ENCODE measurements around the gene NPTX2. TPM values are rescaled to one million over a fixed set of nuclear protein-coding genes. Genes with fewer than 3 reads are reported as not detected.

The NPTX2 gene
- total RNA-seq, 2 donors from 2014 or later = 0.09 TPM; not detected in 1

GRCh38 chr7:98647326-98647725 is 30.2 kb downstream of the NPTX2 start:
- Mint-ChIP-seq H3K4me1 (ENCODE audit: low read depth) (no peaks in the 10 kb centered on the region), H3K9me3 (peaks cover 0 to 2% of the 10 kb centered on the region in 2 donors), H3K4me3 (no peak overlapping the region), H3K27ac (no peak overlapping the region), H3K27me3 (ENCODE audit: low read depth) (no peaks in the 10 kb centered on the region), H3K36me3 (ENCODE audit: insufficient read depth in 2 of 2) (peaks cover 0 to 3% of the 10 kb centered on the region in 2 donors)
- no peak for ATAC-seq (replicated peaks in 1 of 2)
- no peak for DNase-seq

GRCh38 chr7:98651760-98652159 is 34.7 kb downstream of the NPTX2 start:
- ATAC-seq (replicated peaks in 1 of 2) = no peak
- Mint-ChIP-seq H3K4me3 (no peak overlapping the region), H3K4me1 (ENCODE audit: low read depth) (no peaks in the 10 kb centered on the region), H3K36me3 (ENCODE audit: insufficient read depth in 2 of 2) (peaks cover 0 to 3% of the 10 kb centered on the region in 2 donors), H3K9me3 (peaks cover 0 to 4% of the 10 kb centered on the region in 2 donors), H3K27me3 (ENCODE audit: low read depth) (no peaks in the 10 kb centered on the region), H3K27ac (no peak overlapping the region)
- DNase-seq = no peak

- no peak for DNase-seq
- Mint-ChIP-seq H3K36me3 (ENCODE audit: insufficient read depth in 2 of 2) (peaks cover 0 to 3% of the 10 kb centered on the region in 2 donors), H3K4me3 (no peak overlapping the region), H3K9me3 (peaks cover 0 to 4% of the 10 kb centered on the region in 2 donors), H3K27ac (no peak overlapping the region), H3K27me3 (ENCODE audit: low read depth) (no peaks in the 10 kb centered on the region), H3K4me1 (ENCODE audit: low read depth) (no peaks in the 10 kb centered on the region)
- ATAC-seq (replicated peaks in 1 of 2) = no peak
Measured at GRCh38 chr7:98653601-98654310, 36.7 kb downstream of the NPTX2 start.

- H3K4me1 Mint-ChIP-seq (ENCODE audit: low read depth) = no peaks in the 10 kb centered on the region
- no peak for DNase-seq
- H3K4me3 Mint-ChIP-seq = no peak overlapping the region
- no peak for ATAC-seq (replicated peaks in 1 of 2)
- no peak overlapping the region for H3K27ac Mint-ChIP-seq
- H3K27me3 Mint-ChIP-seq (ENCODE audit: low read depth) = no peaks in the 10 kb centered on the region
- peaks cover 0 to 3% of the 10 kb centered on the region in 2 donors for H3K36me3 Mint-ChIP-seq (ENCODE audit: insufficient read depth in 2 of 2)
- H3K9me3 Mint-ChIP-seq = peaks cover 0 to 2% of the 10 kb centered on the region in 2 donors
Measured at GRCh38 chr7:98654524-98655272, 37.6 kb downstream of the NPTX2 start.

GRCh38 chr7:98655611-98656010 is 38.5 kb downstream of the NPTX2 start:
- Mint-ChIP-seq H3K9me3 (peaks cover 0 to 2% of the 10 kb centered on the region in 2 donors), H3K36me3 (ENCODE audit: insufficient read depth in 2 of 2) (no peaks in the 10 kb centered on the region), H3K4me1 (ENCODE audit: low read depth) (no peaks in the 10 kb centered on the region), H3K4me3 (no peak overlapping the region), H3K27ac (no peak overlapping the region), H3K27me3 (ENCODE audit: low read depth) (no peaks in the 10 kb centered on the region)
- ATAC-seq (replicated peaks in 1 of 2) (no peak), DNase-seq (no peak)

GRCh38 chr7:98656899-98657298 is 39.8 kb downstream of the NPTX2 start:
- Mint-ChIP-seq H3K4me3 (no peak overlapping the region), H3K27me3 (ENCODE audit: low read depth) (no peaks in the 10 kb centered on the region), H3K36me3 (ENCODE audit: insufficient read depth in 2 of 2) (no peaks in the 10 kb centered on the region), H3K27ac (no peak overlapping the region), H3K9me3 (peaks cover 0 to 2% of the 10 kb centered on the region in 2 donors), H3K4me1 (ENCODE audit: low read depth) (no peaks in the 10 kb centered on the region)
- DNase-seq = no peak
- ATAC-seq (replicated peaks in 1 of 2) = no peak

GRCh38 chr7:98657736-98658135 is 40.7 kb downstream of the NPTX2 start:
- Mint-ChIP-seq H3K36me3 (ENCODE audit: insufficient read depth in 2 of 2) (no peaks in the 10 kb centered on the region), H3K4me3 (no peak overlapping the region), H3K27ac (no peak overlapping the region), H3K9me3 (peaks cover 0 to 2% of the 10 kb centered on the region in 2 donors), H3K27me3 (ENCODE audit: low read depth) (no peaks in the 10 kb centered on the region), H3K4me1 (ENCODE audit: low read depth) (no peaks in the 10 kb centered on the region)
- no peak for ATAC-seq (replicated peaks in 1 of 2)
- DNase-seq = no peak

- no peaks in the 10 kb centered on the region for H3K27me3 Mint-ChIP-seq (ENCODE audit: low read depth)
- H3K4me1 Mint-ChIP-seq (ENCODE audit: low read depth) = no peaks in the 10 kb centered on the region
- H3K36me3 Mint-ChIP-seq (ENCODE audit: insufficient read depth in 2 of 2) = no peaks in the 10 kb centered on the region
- H3K4me3 Mint-ChIP-seq = no peak overlapping the region
- no peak overlapping the region for H3K27ac Mint-ChIP-seq
- no peaks in the 10 kb centered on the region for H3K9me3 Mint-ChIP-seq
- DNase-seq (no peak), ATAC-seq (replicated peaks in 1 of 2) (no peak)
Measured at GRCh38 chr7:98659756-98660155, 42.7 kb downstream of the NPTX2 start.

- Mint-ChIP-seq H3K27me3 (ENCODE audit: low read depth) (no peaks in the 10 kb centered on the region), H3K36me3 (ENCODE audit: insufficient read depth in 2 of 2) (no peaks in the 10 kb centered on the region), H3K27ac (no peak overlapping the region), H3K4me3 (no peak overlapping the region), H3K9me3 (peaks cover 0 to 2% of the 10 kb centered on the region in 2 donors), H3K4me1 (ENCODE audit: low read depth) (no peaks in the 10 kb centered on the region)
- ATAC-seq (replicated peaks in 1 of 2) = no peak
- DNase-seq = no peak
Measured at GRCh38 chr7:98661607-98662006, 44.5 kb downstream of the NPTX2 start.

- Mint-ChIP-seq H3K4me3 (no peak overlapping the region), H3K9me3 (peaks cover 0 to 2% of the 10 kb centered on the region in 2 donors), H3K27me3 (ENCODE audit: low read depth) (no peaks in the 10 kb centered on the region), H3K27ac (no peak overlapping the region), H3K4me1 (ENCODE audit: low read depth) (no peaks in the 10 kb centered on the region), H3K36me3 (ENCODE audit: insufficient read depth in 2 of 2) (no peaks in the 10 kb centered on the region)
- DNase-seq (no peak), ATAC-seq (replicated peaks in 1 of 2) (no peak)
Measured at GRCh38 chr7:98662289-98662688, 45.2 kb downstream of the NPTX2 start.

- Mint-ChIP-seq H3K4me3 (no peak overlapping the region), H3K4me1 (ENCODE audit: low read depth) (no peaks in the 10 kb centered on the region), H3K36me3 (ENCODE audit: insufficient read depth in 2 of 2) (no peaks in the 10 kb centered on the region)
Measured at GRCh38 chr7:98664882-98665281, 47.8 kb downstream of the NPTX2 start.

GRCh38 chr7:98668255-98668654 is 51.2 kb downstream of the NPTX2 start:
- Mint-ChIP-seq H3K27ac (no peak overlapping the region), H3K27me3 (ENCODE audit: low read depth) (no peaks in the 10 kb centered on the region), H3K36me3 (ENCODE audit: insufficient read depth in 2 of 2) (no peaks in the 10 kb centered on the region), H3K9me3 (peaks cover 0 to 6% of the 10 kb centered on the region in 2 donors), H3K4me1 (ENCODE audit: low read depth) (no peaks in the 10 kb centered on the region), H3K4me3 (no peak overlapping the region)
- DNase-seq (no peak), ATAC-seq (replicated peaks in 1 of 2) (no peak)

More at GRCh38 chr7:98664882-98665281, 47.8 kb downstream of the NPTX2 start:
- ATAC-seq (replicated peaks in 1 of 2) (no peak), DNase-seq (no peak)
- no peaks in the 10 kb centered on the region for H3K27me3 Mint-ChIP-seq (ENCODE audit: low read depth)
- H3K9me3 Mint-ChIP-seq = peaks cover 0 to 2% of the 10 kb centered on the region in 2 donors
- H3K27ac Mint-ChIP-seq = no peak overlapping the region

GRCh38 chr7:98669329-98670000 is 52.4 kb downstream of the NPTX2 start:
- no peaks in the 10 kb centered on the region for H3K4me1 Mint-ChIP-seq (ENCODE audit: low read depth)
- ATAC-seq (replicated peaks in 1 of 2) (no peak), DNase-seq (no peak)
- no peak overlapping the region for H3K4me3 Mint-ChIP-seq
- no peak overlapping the region for H3K27ac Mint-ChIP-seq
- H3K36me3 Mint-ChIP-seq (ENCODE audit: insufficient read depth in 2 of 2) = no peaks in the 10 kb centered on the region
- H3K9me3 Mint-ChIP-seq = peaks cover 0 to 6% of the 10 kb centered on the region in 2 donors
- H3K27me3 Mint-ChIP-seq (ENCODE audit: low read depth) = no peaks in the 10 kb centered on the region

Measured in activated T-cell treated with anti-CD3 and anti-CD28 coated beads, Interleukin-2, amount 50 U/mL, for 72 hours (primary cell).